Caco-2 (cell line): ENCODE results near the gene RIMOC1. TPM values are rescaled to one million over a fixed set of nuclear protein-coding genes. Genes with fewer than 3 reads are reported as not detected.
A peak's percentile ranks its signal among the peaks of the same experiment; 100 is the strongest.

ENCODE experiments used
- Bru-seq: library from RNA; stranded (reverse); fragments of 400-500 nt; gene quantifications from one replicate; lab custom pipeline; 2021; lab: Mats Ljungman, UMichigan
- BruChase-seq, 2 experiments: library from RNA; stranded (reverse); fragments of 400-500 nt; gene quantifications; one replicate each; lab custom pipeline; 2021; lab: Mats Ljungman, UMichigan
- BruUV-seq: library from RNA; stranded (reverse); fragments of 400-500 nt; replicated peaks from 2 replicates; lab custom pipeline; 2021; lab: Mats Ljungman, UMichigan
- CTCF ChIA-PET: fragments of 300-600 bp; sonication (Branson Sonifier 250); formaldehyde crosslinking; loops from one replicate; lab custom pipeline; 2022; ENCODE audit warnings: antibody characterized with exemption; lab: Charles Lee
- POLR2A ChIA-PET: fragments of 300-600 bp; sonication (Branson Sonifier 250); formaldehyde crosslinking; loops from one replicate; lab custom pipeline; 2022; ENCODE audit warnings: antibody characterized with exemption; lab: Charles Lee
- DNase-seq, 2 experiments: peaks; one replicate each; pipeline versions ENCODE4 v3.0.0 to v3.0.0-alpha.2; 2020 to 2022
- H3K27me3 ChIP-seq: replicated peaks from 2 replicates; pipeline ENCODE4 v1.6.0; 2011; ENCODE audit warnings: low read length; ENCODE audit not compliant: control insufficient read depth, insufficient read depth
- H3K36me3 ChIP-seq: 2 replicates; pipeline ENCODE4 v1.5.1; 2011; ENCODE audit warnings: low read length; ENCODE audit not compliant: control insufficient read depth, insufficient read depth
- H3K4me1 ChIP-seq: fragments of 250-450 bp; sonication (Bioruptor Pico); 2 replicates; pipeline ENCODE4 v1.5.1; 2020; ENCODE audit warnings: mild to moderate bottlenecking
- H3K4me3 ChIP-seq: 2 replicates; pipeline ENCODE4 v1.5.1; 2011; ENCODE audit warnings: low read depth, mild to moderate bottlenecking, control low read depth, low read length
- H3K9me3 ChIP-seq: fragments of 250-450 bp; sonication (Bioruptor Pico); 2 replicates; pipeline ENCODE4 v1.5.1; 2020; ENCODE audit warnings: mild to moderate bottlenecking, moderate library complexity
- H3K27ac Mint-ChIP-seq: one replicate; pipeline ENCODE4 v1.8.0; 2022; ENCODE audit warnings: mixed read lengths; ENCODE audit not compliant: unreplicated experiment
- H3K27me3 Mint-ChIP-seq: one replicate; pipeline ENCODE4 v1.8.0; 2022; ENCODE audit warnings: mixed read lengths; ENCODE audit not compliant: insufficient read depth, unreplicated experiment
- H3K36me3 Mint-ChIP-seq: one replicate; pipeline ENCODE4 v1.8.0; 2022; ENCODE audit warnings: mild to moderate bottlenecking, mixed read lengths; ENCODE audit not compliant: insufficient read depth, unreplicated experiment
- H3K4me1 Mint-ChIP-seq: one replicate; pipeline ENCODE4 v1.8.0; 2022; ENCODE audit warnings: low read depth, mixed read lengths; ENCODE audit not compliant: unreplicated experiment
- H3K4me3 Mint-ChIP-seq: one replicate; pipeline ENCODE4 v1.8.0; 2022; ENCODE audit warnings: mild to moderate bottlenecking, moderate library complexity, mixed read lengths; ENCODE audit not compliant: unreplicated experiment
- H3K9me3 Mint-ChIP-seq: one replicate; pipeline ENCODE4 v1.8.0; 2022; ENCODE audit warnings: mixed read lengths; ENCODE audit not compliant: unreplicated experiment
- CTCF ChIP-seq, 2 experiments: fragments of 200-600 bp in 1 of 2; IDR thresholded peaks; 1 replicate in 1 of 2; 2 replicates in 1 of 2; pipeline versions ENCODE4 v1.5.1 to v1.8.0; 2011 to 2022; ENCODE audit warnings: antibody characterized with exemption in 1 of 2, control low read depth in 1 of 2, inconsistent platforms in 1 of 2, low read depth in 1 of 2, low read length in 1 of 2, mild to moderate bottlenecking in 1 of 2, moderate library complexity in 1 of 2; ENCODE audit not compliant: insufficient read depth in 1 of 2, severe bottlenecking in 1 of 2, unreplicated experiment in 1 of 2
- intact Hi-C: fragments of 100-400 bp; cut with micrococcal nuclease; formaldehyde crosslinking; loops from one replicate; pipeline ENCODE4 v1.10.0; 2022; ENCODE audit not compliant: unreplicated experiment
- long read RNA-seq: library from polyadenylated mRNA; stranded (forward); transcript quantifications from one replicate; pipeline ENCODE4 v2.0.0, GENCODE V29; 2022
- total RNA-seq: library from RNA; stranded (reverse); gene quantifications from 2 replicates; pipeline ENCODE4 v1.2.3, GENCODE V29; 2022

The RIMOC1 gene, protein sequence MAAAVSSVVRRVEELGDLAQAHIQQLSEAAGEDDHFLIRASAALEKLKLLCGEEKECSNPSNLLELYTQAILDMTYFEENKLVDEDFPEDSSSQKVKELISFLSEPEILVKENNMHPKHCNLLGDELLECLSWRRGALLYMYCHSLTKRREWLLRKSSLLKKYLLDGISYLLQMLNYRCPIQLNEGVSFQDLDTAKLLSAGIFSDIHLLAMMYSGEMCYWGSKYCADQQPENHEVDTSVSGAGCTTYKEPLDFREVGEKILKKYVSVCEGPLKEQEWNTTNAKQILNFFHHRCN
- total RNA-seq (29.5 and 30.2 TPM in 2 replicates), Bru-seq, nascent RNA (percentile 93 among the genes with signal in this experiment), BruChase-seq, experiment 1, labeled RNA remaining after a 2-hour chase (percentile 98 among the genes with signal in this experiment), BruChase-seq, experiment 2, labeled RNA remaining after a 6-hour chase (percentile 91 among the genes with signal in this experiment)
- long read RNA-seq, full-length matches to known transcripts = 3 of 5 reads
- long read RNA-seq, partial matches to known transcripts = 0 of 5 reads
- long read RNA-seq, other reads (novel, unspliced or antisense) = 2 of 5 reads

GRCh38 chr5:41903892-41904799, at the start of gene RIMOC1:
RIMOC1 (plus strand) TSS chr5:41904344; CDS start chr5:41904368, 24 bp downstream.
- peak within 1 kb of the TSS; percentile 97 for H3K27ac Mint-ChIP-seq
- H3K9me3 Mint-ChIP-seq = no peaks in the 10 kb centered on the region
- no peaks in the 10 kb centered on the region for H3K27me3 Mint-ChIP-seq
- Histone ChIP-seq H3K9me3 (no peaks in the 10 kb centered on the region), H3K27me3 (no peaks in the 10 kb centered on the region), H3K36me3 (no peaks in the 10 kb centered on the region; the same call in 1 of the 2 replicates), H3K4me1 (no peaks in the 10 kb centered on the region), H3K4me3 (peak within 1 kb of the TSS; percentile 100)
- peak; percentile 99 for DNase-seq
- TF ChIP-seq CTCF (IDR thresholded peaks at IDR 0.05; ENCODE audit: insufficient read depth in 1 of 2, low read depth in 1 of 2, low read length in 1 of 2, severe bottlenecking in 1 of 2, unreplicated experiment in 1 of 2) = no peak
- CTCF ChIA-PET = interaction anchor here (0.6 to 1.6 kb wide), 4 partner anchors 21 to 153 kb away, joined by 3 to 5 read pairs (median 4); partner anchors contain the start of gene FBXO4
- H3K4me1 Mint-ChIP-seq = no peaks in the 10 kb centered on the region
- peak within 1 kb of the TSS; percentile 91 for H3K4me3 Mint-ChIP-seq
- peaks cover 46% of the 10 kb centered on the region for H3K36me3 Mint-ChIP-seq
- BruUV-seq = no TSS peak
- POLR2A ChIA-PET = interaction anchor here (0.9 to 1.7 kb wide), 6 partner anchors 21 to 1116 kb away, joined by 3 to 22 read pairs (median 4); partner anchors contain the start of genes FBXO4 and OXCT1
- intact Hi-C loops = loop anchor here (1.0 kb wide), 3 partner anchors 21 to 48 kb away; partner anchors contain the start of genes FBXO4 and OXCT1

DNA sequence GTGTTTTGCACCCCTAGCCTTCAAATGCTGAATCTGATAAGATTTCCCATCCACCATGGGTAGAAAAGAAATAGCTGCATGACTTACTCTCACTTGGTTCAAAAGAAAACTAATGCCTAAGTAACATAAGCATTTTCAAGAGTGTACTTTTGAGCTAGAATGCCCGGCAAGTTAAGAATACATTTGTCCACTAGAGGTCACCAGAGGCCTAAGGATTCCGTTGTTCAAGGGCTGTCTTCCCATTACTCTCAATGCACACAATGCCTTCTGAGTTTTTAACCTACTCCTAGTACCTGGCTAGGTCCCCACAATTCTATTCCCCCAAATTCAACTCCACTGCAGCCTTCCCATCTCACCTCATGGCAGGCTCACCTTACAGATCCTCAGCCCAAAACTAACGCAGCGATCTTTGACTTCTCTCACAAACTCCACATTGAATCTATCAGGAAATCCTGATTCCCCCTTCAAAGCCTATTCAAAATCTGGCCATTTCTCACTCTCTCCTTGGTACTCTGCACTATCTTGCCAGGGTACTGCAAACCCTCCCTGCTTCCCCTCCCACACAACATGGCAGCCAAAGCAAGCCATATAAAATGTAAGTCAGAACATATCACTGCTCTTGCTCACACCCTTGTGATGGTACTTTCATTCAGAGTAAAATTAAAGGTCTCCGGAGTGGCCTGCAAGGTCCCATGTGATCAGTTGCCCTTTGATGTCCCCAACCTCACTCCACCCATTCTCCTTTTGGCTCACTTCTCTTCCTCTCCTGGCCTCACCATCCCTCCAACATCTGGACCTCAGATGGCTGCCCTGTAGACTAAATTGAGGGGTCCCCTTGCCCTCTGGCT, 47.3 kb upstream of the RIMOC1 start:
- H3K4me1 ChIP-seq = no peaks in the 10 kb centered on the region
- POLR2A ChIA-PET = interaction anchor here (0.9 kb wide), 1 partner anchor 47 kb away, joined by 4 read pairs; the partner anchor contains the start of gene RIMOC1

More for the DNA sequence above, 47.3 kb upstream of the RIMOC1 start:
- DNase-seq = peak; percentile 54 to 72
- Mint-ChIP-seq H3K27me3 (no peaks in the 10 kb centered on the region), H3K36me3 (no peaks in the 10 kb centered on the region), H3K9me3 (no peaks in the 10 kb centered on the region), H3K4me3 (no peak overlapping the region), H3K27ac (no peak overlapping the region), H3K4me1 (no peaks in the 10 kb centered on the region)
- no peaks in the 10 kb centered on the region for H3K9me3 ChIP-seq
- no peaks in the 10 kb centered on the region for H3K27me3 ChIP-seq
- no TSS peak for BruUV-seq
- TF ChIP-seq CTCF (IDR thresholded peaks at IDR 0.05; ENCODE audit: insufficient read depth in 1 of 2, low read depth in 1 of 2, low read length in 1 of 2, severe bottlenecking in 1 of 2, unreplicated experiment in 1 of 2) = peak; percentile 71 to 80
- no peak overlapping the region for H3K4me3 ChIP-seq
- no peaks in the 10 kb centered on the region for H3K36me3 ChIP-seq
- intact Hi-C loops = loop anchor here (1.0 to 5.0 kb wide), 8 partner anchors 13 to 1032 kb away; partner anchors contain the start of genes FBXO4, OXCT1 and RIMOC1
- CTCF ChIA-PET = interaction anchor here (1.0 to 1.5 kb wide), 9 partner anchors 13 to 1033 kb away, joined by 3 to 47 read pairs (median 4); partner anchors contain the start of gene RIMOC1
